HepG2 (cell line): Measurements from ENCODE around the gene HDAC3. TPM values are rescaled to one million over a fixed set of nuclear protein-coding genes. Genes with fewer than 3 reads are reported as not detected.
A peak's percentile ranks its signal among the peaks of the same experiment; 100 is the strongest.

Experiments used
- CBX1 ChIP-seq: IDR thresholded peaks from one replicate; pipeline ENCODE4 v1.6.1; 2016; ENCODE audit warnings: antibody characterized with exemption, low read depth
- CENPT ChIP-seq: sonication (generic); formaldehyde crosslinking; IDR thresholded peaks from 2 replicates; pipeline ENCODE4 v1.8.0; 2022; ENCODE audit warnings: low read depth, mild to moderate bottlenecking, moderate library complexity, missing genetic modification reagents
- DNMT3B ChIP-seq: conservative IDR thresholded peaks from 2 replicates; pipeline ENCODE4 v1.6.1; 2016; ENCODE audit warnings: missing biosample characterization, control low read depth
- MED8 ChIP-seq: sonication (generic); formaldehyde crosslinking; IDR thresholded peaks from 2 replicates; pipeline ENCODE4 v1.8.1; 2023; ENCODE audit warnings: mild to moderate bottlenecking, missing genetic modification reagents; ENCODE audit not compliant: insufficient replicate concordance
- MXI1 ChIP-seq: IDR thresholded peaks from 3 replicates; pipeline ENCODE4 v1.6.1; 2012; ENCODE audit warnings: low read depth, low read length, inconsistent platforms, borderline replicate concordance
- MYC ChIP-seq: sonication (generic); formaldehyde crosslinking; IDR thresholded peaks from 2 replicates; pipeline ENCODE4 v1.9.0; 2021; ENCODE audit warnings: missing genetic modification reagents, borderline replicate concordance
- MYNN ChIP-seq: sonication (generic); formaldehyde crosslinking; IDR thresholded peaks from 2 replicates; pipeline ENCODE4 v1.4.0; 2020; ENCODE audit warnings: mild to moderate bottlenecking, low read depth, missing genetic modification reagents
- NPAS2 ChIP-seq: sonication (generic); formaldehyde crosslinking; IDR thresholded peaks from 2 replicates; pipeline ENCODE4 v1.8.0; 2022; ENCODE audit warnings: mild to moderate bottlenecking, missing genetic modification reagents, borderline replicate concordance
- REPIN1 ChIP-seq: sonication (generic); formaldehyde crosslinking; IDR thresholded peaks from 2 replicates; pipeline ENCODE4 v1.8.0; 2022; ENCODE audit warnings: missing genetic modification reagents, low read depth, mild to moderate bottlenecking, borderline replicate concordance
- RFX3 ChIP-seq: IDR thresholded peaks from 2 replicates; pipeline ENCODE4 v1.6.1; 2016; ENCODE audit warnings: missing biosample characterization, missing genetic modification reagents
- RXRB ChIP-seq: IDR thresholded peaks from 2 replicates; pipeline ENCODE4 v1.6.1; 2016; ENCODE audit warnings: borderline replicate concordance, missing genetic modification reagents, missing compliant biosample characterization
- SAP130 ChIP-seq: IDR thresholded peaks from 2 replicates; pipeline ENCODE4 v1.6.1; 2016; ENCODE audit warnings: low read depth
- SP1 ChIP-seq, 2 experiments: fragments of 450-650 bp in 1 of 2; sonication (generic) in 1 of 2; formaldehyde crosslinking in 1 of 2; IDR thresholded peaks; 2 replicates each; pipeline versions ENCODE4 v1.4.0 to v1.6.1; 2016 to 2020; ENCODE audit warnings: missing genetic modification reagents in 1 of 2
- SP2 ChIP-seq: sonication (generic); formaldehyde crosslinking; IDR thresholded peaks from 2 replicates; pipeline ENCODE4 v1.5.1; 2020; ENCODE audit warnings: mild to moderate bottlenecking, missing genetic modification reagents
- ZBTB20 ChIP-seq: sonication (generic); formaldehyde crosslinking; IDR thresholded peaks from 2 replicates; pipeline ENCODE4 v1.8.1; 2023; ENCODE audit warnings: missing genetic modification reagents, low read depth, mild to moderate bottlenecking, borderline replicate concordance
- ZNF225 ChIP-seq: sonication (generic); formaldehyde crosslinking; IDR thresholded peaks from 2 replicates; pipeline ENCODE4 v1.4.0; 2020; ENCODE audit warnings: mild to moderate bottlenecking, missing genetic modification reagents
- ZNF335 ChIP-seq: sonication (generic); formaldehyde crosslinking; IDR thresholded peaks from 2 replicates; pipeline ENCODE4 v1.4.0; 2020; ENCODE audit warnings: missing genetic modification reagents
- ZNF446 ChIP-seq: sonication (generic); formaldehyde crosslinking; IDR thresholded peaks from 2 replicates; pipeline ENCODE4 v1.5.0; 2020; ENCODE audit warnings: mild to moderate bottlenecking, missing genetic modification reagents
- ZNF510 ChIP-seq: sonication (generic); formaldehyde crosslinking; IDR thresholded peaks from 2 replicates; pipeline ENCODE4 v1.4.0; 2020; ENCODE audit warnings: low read depth, mild to moderate bottlenecking, missing genetic modification reagents
- ZNF567 ChIP-seq: sonication (generic); formaldehyde crosslinking; IDR thresholded peaks from 2 replicates; pipeline ENCODE4 v1.8.1; 2023; ENCODE audit warnings: mild to moderate bottlenecking, missing genetic modification reagents, borderline replicate concordance
- polyA plus RNA-seq, 8 experiments: library from polyadenylated mRNA; depleted of rRNA in 3 of 8; stranded (reverse) in 7 of 8; unstranded in 1 of 8; fragments of >200 nt; fragmentation: Illumina TruSeq in 4 of 8; extraction: Trizol in 4 of 8; gene quantifications; 2 replicates each; pipeline versions ENCODE4 v1.2.1 to v1.2.3, GENCODE V29; 2011 to 2016; ENCODE audit warnings: low read depth in 4 of 8, missing spikeins in 1 of 8, mixed read lengths in 1 of 8; ENCODE audit not compliant: insufficient read depth in 1 of 8
- total RNA-seq, 5 experiments: library from RNA; depleted of rRNA; stranded (reverse); fragments of >200 nt; fragmentation: Illumina TruSeq; extraction: Trizol; gene quantifications; 2 replicates each; pipeline ENCODE4 v1.2.3, GENCODE V29; 2016; ENCODE audit warnings: low read depth in 1 of 5
- TF ChIP-seq, protein P1 (sequence below): sonication (generic); formaldehyde crosslinking; IDR thresholded peaks from 2 replicates; pipeline ENCODE4 v1.5.0; 2020; ENCODE audit warnings: missing genetic modification reagents
- TF ChIP-seq, protein P2 (sequence below): sonication (generic); formaldehyde crosslinking; IDR thresholded peaks from 2 replicates; pipeline ENCODE4 v1.5.0; 2020; ENCODE audit warnings: mild to moderate bottlenecking, missing genetic modification reagents
- TF ChIP-seq, protein P3 (sequence below): sonication (generic); formaldehyde crosslinking; IDR thresholded peaks from 2 replicates; pipeline ENCODE4 v1.5.0; 2020; ENCODE audit warnings: mild to moderate bottlenecking, missing genetic modification reagents, borderline replicate concordance

Gene HDAC3
- total and polyA plus RNA-seq, 2 of the 13 experiments (the other 11 are each of a cell fraction or from before 2014, with no cell fraction given) = 84.0 to 94.1 TPM

DNA sequence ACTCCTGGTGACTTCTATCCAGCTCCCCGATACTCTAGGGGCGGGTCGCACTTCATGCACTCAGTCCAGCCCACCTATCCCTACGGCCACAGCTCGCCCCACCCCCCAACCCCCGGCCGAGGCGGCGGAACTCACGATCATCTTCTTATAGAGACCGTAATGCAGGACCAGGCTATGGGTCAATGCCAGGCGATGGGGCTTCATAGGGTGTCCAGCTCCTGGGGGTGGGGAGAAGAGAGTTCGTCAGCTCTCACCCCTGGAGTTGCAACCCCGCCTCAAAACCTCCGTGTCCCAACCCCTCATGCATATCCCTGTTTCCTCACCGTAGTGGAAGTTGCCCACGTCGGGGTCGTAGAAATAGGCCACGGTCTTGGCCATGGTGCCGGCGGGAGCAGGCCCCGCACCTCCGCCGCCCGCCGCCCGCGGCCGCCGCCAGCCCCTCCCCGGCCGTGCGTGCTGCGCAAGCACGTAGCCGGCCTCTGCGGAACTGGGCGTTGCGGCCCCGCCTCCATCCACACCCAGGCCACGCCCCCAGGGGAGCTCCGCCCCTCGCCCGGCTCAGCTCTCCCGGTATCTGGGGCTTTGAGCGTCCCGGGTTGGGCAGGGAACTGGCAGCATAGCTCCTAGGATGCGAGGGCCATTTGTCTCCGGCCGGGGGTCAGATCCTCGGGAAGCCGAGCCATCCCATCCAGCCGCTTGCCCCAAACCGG is at the start of gene HDAC3, which contains the start of gene RELL2 (continued):
- TF ChIP-seq MYNN (CRISPR knock-in tag) = no peak
- no peak for TF ChIP-seq ZNF446 (CRISPR knock-in tag)
- TF ChIP-seq, protein P1, sequence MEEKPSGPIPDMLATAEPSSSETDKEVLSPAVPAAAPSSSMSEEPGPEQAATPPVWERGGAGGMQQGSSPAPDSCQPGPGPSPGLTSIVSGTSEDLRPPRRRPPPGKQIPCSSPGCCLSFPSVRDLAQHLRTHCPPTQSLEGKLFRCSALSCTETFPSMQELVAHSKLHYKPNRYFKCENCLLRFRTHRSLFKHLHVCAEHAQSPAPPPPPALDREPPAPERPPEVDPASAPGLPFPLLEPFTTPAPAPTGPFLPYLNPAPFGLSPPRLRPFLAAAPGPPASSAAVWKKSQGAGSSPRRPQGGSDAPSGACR (CRISPR knock-in tag) = peak; percentile 69; the same call in 1 of the 2 replicates
- TF ChIP-seq CBX1 = peak; percentile 18
- TF ChIP-seq ZNF225 (CRISPR knock-in tag) = no peak
- TF ChIP-seq DNMT3B = no peak
- no peak; the same call in 1 of the 2 replicates for TF ChIP-seq ZNF335 (CRISPR knock-in tag)
- no peak for TF ChIP-seq ZNF567
- TF ChIP-seq ZBTB20 (CRISPR knock-in tag) = 0 out of 2 replicates have a peak, but pooled peaks have one; percentile 16
- TF ChIP-seq SP2 (CRISPR knock-in tag) = no peak
- peak; percentile 60; the same call in 1 of the 3 replicates for TF ChIP-seq MXI1
- no peak for TF ChIP-seq RXRB (CRISPR knock-in tag)
- TF ChIP-seq ZNF510 (CRISPR knock-in tag) = no peak
- TF ChIP-seq SAP130 (CRISPR knock-in tag) = peak; percentile 79; the same call in 1 of the 2 replicates
- TF ChIP-seq RFX3 (CRISPR knock-in tag) = no peak
- TF ChIP-seq, protein P2, sequence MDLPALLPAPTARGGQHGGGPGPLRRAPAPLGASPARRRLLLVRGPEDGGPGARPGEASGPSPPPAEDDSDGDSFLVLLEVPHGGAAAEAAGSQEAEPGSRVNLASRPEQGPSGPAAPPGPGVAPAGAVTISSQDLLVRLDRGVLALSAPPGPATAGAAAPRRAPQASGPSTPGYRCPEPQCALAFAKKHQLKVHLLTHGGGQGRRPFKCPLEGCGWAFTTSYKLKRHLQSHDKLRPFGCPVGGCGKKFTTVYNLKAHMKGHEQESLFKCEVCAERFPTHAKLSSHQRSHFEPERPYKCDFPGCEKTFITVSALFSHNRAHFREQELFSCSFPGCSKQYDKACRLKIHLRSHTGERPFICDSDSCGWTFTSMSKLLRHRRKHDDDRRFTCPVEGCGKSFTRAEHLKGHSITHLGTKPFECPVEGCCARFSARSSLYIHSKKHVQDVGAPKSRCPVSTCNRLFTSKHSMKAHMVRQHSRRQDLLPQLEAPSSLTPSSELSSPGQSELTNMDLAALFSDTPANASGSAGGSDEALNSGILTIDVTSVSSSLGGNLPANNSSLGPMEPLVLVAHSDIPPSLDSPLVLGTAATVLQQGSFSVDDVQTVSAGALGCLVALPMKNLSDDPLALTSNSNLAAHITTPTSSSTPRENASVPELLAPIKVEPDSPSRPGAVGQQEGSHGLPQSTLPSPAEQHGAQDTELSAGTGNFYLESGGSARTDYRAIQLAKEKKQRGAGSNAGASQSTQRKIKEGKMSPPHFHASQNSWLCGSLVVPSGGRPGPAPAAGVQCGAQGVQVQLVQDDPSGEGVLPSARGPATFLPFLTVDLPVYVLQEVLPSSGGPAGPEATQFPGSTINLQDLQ = 0 out of 2 replicates have a peak, but pooled peaks have one; percentile 27
- TF ChIP-seq MED8 (CRISPR knock-in tag) = peak; percentile 20
- no peak for TF ChIP-seq MYC (CRISPR knock-in tag)
- no peak for TF ChIP-seq NPAS2 (CRISPR knock-in tag)
- no peak for TF ChIP-seq REPIN1 (CRISPR knock-in tag)
- TF ChIP-seq SP1 (IDR thresholded peaks at IDR 0.05) = no peak
- peak; percentile 90 for TF ChIP-seq SP1 (CRISPR knock-in tag; IDR thresholded peaks at IDR 0.05)
- TF ChIP-seq, protein P3, sequence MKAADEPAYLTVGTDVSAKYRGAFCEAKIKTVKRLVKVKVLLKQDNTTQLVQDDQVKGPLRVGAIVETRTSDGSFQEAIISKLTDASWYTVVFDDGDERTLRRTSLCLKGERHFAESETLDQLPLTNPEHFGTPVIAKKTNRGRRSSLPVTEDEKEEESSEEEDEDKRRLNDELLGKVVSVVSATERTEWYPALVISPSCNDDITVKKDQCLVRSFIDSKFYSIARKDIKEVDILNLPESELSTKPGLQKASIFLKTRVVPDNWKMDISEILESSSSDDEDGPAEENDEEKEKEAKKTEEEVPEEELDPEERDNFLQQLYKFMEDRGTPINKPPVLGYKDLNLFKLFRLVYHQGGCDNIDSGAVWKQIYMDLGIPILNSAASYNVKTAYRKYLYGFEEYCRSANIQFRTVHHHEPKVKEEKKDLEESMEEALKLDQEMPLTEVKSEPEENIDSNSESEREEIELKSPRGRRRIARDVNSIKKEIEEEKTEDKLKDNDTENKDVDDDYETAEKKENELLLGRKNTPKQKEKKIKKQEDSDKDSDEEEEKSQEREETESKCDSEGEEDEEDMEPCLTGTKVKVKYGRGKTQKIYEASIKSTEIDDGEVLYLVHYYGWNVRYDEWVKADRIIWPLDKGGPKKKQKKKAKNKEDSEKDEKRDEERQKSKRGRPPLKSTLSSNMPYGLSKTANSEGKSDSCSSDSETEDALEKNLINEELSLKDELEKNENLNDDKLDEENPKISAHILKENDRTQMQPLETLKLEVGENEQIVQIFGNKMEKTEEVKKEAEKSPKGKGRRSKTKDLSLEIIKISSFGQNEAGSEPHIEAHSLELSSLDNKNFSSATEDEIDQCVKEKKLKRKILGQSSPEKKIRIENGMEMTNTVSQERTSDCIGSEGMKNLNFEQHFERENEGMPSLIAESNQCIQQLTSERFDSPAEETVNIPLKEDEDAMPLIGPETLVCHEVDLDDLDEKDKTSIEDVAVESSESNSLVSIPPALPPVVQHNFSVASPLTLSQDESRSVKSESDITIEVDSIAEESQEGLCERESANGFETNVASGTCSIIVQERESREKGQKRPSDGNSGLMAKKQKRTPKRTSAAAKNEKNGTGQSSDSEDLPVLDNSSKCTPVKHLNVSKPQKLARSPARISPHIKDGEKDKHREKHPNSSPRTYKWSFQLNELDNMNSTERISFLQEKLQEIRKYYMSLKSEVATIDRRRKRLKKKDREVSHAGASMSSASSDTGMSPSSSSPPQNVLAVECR (CRISPR knock-in tag) = peak; percentile 45; the same call in 1 of the 2 replicates
- no peak for TF ChIP-seq CENPT (CRISPR knock-in tag)
